Suppressor macrophage treated with lipopolysaccharide for 4 hours (primary cell): ENCODE data around the gene CMBL.
A peak's percentile ranks its signal among the peaks of the same experiment; 100 is the strongest.
"Not testable (repeated sequence)": the region's sequence is repeated elsewhere in the genome, so short reads cannot be mapped to it uniquely, and the experiment has no call there.

Experiments used
- DNase-seq: peaks from one replicate; pipeline ENCODE4 v3.0.0-alpha.2; 2020

CMBL gene

DNA sequence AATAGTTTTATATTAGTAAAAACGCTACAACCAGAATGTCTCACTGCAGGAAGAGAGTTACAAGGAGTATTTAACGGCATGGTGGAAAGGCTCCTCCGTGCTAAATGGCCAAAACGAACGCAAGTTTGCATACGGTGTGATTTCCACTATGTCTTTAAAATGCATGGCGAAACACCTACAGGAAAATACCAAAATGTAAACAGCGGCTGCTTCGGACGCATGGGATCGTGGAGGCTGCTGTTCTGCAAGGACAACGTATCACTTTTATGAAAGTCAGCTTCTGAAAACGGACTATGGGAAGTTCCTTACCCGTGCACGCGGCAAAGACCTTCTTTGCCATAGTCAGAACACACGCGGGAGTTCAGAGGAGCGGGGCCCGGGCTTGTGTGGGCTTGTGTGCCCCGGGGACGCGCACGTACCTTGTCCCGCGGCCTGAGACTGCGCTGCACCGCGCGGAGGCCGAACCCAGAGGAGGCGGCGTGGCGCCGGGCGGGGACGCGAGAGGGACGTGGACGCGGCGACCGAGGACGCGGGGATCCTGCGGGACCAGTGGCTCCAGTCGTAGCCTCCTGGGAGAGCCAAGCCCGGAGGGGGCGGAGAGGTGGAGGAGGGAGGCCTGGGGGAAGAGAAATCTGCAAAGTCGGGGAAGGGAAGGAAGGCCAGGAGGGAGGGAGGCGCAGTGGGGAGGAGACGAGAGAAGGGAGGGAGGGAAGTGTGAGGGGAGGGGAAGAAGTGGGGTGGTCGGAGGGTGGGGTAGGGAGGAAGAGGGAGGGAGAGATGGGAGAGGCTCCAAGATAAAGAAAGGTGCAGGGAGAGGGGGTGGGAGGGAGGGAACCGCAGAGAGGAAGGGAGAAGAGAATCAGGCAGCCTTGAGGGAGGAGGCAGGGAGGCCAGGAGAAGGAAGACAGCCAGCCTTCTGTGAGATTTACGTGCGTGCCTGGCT, at the start of gene CMBL:
CMBL (minus strand) TSS at position 697 of the 943 bp plus-strand sequence. CDS start 17,140 bp downstream, outside the sequence.
- DNase-seq, result peak; percentile 24

DNA sequence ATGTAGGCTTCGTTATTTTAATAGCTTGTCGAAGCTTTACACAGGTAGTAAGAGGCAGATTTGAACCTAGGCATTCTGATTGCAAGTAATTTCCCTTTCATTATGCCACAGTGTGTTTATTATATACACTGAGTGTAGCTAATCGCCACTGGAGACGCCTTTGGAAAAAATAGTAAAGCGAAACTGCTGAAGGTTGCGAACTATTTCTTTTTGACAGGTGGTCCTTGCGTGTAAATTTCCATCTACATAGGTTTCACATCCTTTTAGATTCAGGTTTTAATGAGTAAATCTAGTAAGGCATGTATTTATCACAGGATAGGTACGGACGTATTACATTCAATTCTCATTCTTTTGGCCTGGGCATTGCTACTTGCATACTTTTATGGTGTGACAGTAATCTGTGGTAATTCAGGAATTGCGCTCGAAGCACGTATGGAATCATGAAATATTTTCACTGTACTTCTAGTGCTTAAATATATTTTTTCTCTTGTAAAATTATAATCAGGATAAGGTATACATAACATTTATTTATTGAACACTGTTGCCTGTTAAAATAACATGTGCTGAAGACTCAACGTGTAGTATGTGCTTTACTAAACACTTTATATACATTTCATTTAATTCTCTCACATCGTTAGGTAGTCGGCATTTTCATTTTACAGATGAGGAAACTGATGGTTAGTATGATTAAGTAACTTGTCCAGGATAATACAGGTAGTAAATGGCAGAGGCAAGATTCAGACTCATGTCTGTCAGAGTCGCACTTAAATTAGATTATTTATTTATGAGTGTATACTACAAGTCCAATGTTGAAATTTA, 47.6 kb upstream of the CMBL start:
- DNase-seq, result peak; percentile 48

DNA sequence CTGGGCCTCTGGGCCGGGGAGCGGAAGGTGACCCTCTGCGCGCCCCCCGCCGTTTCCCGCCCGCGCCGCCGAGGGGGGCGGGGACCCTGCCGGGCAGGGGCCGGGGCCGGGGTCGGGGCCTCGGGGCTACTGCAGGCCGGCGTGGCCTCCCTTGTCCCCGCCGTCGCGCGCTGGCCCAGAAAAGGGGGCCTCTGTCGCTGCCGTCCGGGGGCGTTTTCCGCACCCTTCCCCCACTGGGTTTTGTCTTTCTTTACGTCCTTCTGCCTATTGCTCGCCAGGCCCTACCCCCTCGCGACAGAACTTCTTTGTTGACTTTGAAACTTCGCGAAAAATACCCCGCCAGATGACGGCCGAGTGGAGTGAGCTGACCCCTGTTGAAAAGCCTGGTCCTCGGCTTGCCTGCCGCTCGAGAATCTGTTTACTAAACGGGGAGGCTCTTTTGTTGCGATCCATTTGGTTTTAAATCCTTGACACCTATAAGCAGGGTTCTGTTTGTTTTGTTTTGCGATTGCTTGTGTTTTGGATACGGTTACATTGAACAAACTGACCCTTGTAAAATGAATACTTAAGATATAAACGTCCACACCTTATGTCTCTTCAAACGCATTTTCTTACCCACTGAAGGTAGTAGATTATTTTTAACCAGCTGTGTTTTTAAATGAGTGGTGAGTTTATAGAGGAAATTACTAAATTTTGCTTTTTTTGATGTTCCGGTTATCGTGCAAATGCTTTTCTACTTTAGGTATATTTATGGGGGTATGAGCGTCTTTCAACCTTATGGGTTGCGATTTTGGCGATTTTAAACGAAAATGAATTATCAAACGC, 46.6 kb upstream of the CMBL start:
- DNase-seq, result peak; percentile 25

DNA sequence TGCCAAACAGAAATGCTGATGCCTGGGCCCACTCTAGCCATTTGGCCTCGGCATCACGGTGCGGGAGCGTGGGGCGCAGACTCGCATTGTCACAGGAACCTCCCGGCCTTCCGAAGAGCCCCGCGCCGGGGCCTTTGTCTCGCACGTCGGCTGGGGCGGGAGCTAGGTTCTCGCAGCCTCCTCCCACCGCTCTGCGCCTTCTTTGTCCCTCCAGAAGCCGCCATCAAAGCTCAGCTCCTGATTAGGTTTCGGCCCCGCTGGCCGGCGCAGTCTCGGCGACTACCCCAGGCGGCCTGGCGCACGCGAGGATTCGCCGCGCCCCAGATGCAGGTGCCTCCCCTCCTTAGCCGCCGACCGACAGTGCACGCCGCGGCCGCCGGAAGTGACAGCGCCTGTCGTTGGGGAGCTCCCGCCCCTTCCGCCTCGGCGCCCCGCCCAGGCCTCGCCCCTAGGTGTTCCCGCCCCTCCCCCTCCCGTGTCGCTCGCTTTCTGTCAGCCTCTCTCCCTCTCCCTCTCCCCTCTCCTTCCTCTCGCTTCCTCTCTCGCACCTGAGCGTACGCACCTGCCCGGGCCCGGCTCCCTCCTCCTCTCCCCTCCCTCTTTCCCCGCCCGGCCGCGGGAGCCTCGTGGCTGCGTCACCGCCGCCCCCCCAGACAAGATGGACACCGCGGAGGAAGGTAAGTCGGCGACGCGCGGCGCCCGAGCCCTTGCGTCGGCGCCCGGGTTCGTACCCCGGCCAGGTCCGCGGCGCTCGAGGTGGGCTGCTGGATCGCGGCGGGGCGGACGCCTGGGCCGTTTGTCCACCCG, 45.7 kb upstream of the CMBL start, which contains the start of gene MARCHF6:
MARCHF6 (plus strand) TSS at position 455 of the 807 bp plus-strand sequence; CDS start at position 659, 204 bp downstream.
- DNase-seq, result peak; percentile 95

DNA sequence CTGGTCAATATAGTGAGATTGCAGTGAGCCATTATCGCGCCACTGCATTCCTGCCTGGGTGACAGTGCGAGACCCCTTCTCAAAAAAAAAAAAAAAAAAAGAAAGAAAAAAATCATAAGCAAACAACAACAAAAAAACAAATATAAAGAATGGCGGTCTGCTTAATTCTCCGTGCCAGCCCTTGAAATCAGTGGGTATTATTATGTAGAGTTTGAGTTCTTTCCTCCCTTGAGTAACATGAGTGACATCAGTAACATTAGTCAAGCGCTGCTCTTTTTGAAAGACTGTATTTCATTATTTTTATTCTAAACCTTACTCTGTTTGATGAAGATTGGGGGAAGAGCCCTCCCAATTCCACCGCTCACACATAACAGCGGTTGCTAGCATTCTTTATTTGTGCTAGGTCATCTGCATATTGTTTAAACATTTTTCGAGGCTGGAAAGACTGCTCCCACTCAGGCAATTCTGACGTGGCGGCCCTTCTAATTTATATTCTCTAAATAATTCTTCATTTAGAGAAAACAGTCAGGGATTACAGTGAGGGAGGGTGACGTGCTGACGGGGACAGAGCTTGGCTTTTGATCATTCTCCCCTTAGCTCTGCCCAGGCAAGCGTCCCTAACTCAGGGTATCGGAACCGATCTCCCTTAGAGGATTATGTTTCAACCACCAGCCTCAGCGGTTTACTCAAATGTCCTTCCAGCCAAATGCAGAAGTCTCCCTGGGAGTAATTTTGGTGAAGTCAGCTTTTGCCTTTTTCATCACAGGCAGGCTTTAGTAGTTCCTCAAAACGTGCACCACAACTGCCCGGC, 44.9 kb upstream of the CMBL start:
- peak; percentile 94 for DNase-seq

DNA sequence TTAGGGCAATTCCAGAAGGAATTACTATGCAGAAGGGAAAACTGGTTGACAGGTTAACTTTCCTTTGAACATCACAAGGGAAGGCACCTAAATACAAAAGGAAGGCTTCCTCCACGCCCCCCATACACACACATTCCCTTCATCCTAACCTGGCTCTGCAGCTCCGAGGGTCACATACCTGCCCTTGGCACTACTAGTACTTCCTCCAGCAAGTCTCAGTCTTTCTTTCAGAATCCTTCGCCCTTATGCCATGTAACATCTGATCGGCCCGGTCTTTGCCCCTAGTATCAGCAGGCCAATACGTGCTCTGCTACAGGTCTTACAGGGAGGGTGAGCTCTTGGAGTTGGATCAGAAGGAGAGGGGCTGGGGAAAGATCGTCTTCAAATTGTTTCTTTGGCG, 44.2 kb upstream of the CMBL start:
- DNase-seq, result no peak

DNA sequence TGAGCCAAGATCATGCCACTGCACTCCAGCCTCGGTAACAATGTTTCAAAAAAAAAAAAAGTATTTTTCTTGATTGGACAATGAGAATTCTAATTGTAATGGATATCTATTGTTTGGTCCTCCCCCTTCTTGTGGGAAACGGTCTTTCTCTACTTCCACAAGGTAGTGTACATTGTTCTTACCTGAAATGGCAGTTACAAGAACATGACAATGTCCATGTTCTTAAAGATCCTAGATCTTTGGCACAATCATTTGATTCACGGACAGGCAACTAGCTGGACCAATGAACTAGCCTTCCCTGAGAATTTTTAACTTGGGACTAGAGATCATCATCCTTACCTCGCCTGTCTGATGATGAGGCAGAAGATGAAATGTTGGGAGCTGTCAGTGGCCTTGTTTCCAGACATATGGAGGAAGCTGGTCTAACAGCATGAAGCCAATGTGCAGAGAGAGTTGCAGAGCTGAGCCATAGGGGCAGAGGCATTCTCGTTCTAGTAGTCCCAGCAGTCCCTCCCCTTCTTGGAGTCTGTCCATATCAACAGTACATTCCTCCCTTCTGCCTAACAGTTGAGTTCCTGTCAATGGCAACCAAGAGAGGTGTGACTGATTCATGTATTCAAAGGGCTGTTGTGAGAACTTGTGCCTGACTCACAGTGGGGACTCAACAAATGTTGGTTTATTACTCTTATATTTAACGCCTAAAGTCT, 43.6 kb upstream of the CMBL start:
- no peak for DNase-seq

DNA sequence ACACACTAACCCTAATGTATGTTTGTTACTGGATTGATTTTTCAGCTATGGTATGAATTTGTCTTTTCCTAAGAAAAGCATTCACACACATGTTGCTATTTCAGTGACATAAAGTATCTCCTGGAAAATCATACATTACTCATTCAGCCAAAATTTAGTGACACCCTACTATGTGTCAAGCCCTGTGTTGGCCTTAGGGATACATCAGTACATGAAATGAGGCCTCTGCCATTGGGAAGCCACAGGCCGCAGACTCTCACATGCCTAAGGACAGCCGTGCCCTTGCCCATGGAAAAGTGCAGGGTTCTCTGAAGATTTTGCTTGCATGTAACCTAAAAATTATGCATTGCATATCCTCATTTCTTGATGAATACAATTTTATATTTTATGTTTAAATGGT, 40.6 kb upstream of the CMBL start:
- DNase-seq, result no peak

DNA sequence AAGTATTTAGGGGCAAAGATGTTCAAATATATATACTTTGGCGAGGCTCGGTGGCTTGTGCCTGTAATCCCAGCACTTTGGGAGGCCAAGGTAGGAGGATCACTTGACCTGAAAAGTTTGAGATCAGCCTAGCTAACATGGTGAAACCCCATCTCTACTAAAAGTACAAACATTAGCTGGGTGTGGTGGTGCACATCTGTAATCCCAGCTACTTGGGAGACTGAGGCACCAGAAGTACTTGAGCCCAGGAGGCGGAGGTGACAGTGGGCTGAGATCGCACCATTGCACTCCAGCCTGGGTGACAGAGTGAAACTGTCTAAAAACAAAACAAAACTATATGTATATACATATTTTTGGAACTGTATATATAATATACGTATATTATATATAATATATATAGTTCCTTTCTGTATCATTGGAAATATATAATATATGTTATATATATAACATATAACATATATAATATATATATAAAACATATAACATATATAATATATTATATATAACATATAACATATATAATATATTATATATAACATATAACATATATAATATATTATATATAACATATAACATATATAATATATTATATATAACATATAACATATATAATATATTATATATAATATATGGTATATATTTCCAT, 36.9 kb upstream of the CMBL start:
- DNase-seq, result not testable (repeated sequence)

DNA sequence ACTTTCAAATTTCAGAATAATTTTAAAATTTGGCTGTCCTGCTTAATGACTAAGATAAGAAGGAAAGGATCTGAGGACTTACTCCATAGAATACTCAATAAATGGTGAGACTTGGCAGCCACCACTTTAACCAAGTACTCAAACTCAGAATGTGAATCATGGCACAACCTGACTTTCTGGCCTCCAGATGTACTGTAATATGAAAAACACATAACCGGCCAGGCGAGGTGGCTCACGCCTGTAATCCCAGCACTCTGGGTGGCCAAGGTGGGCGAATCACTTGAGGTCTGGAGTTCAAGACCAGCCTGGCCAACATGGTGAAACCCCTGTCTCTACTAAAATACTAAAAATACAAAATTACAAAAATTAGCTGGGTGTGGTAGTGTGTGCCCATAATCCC, 35.8 kb upstream of the CMBL start:
- no peak for DNase-seq

DNA sequence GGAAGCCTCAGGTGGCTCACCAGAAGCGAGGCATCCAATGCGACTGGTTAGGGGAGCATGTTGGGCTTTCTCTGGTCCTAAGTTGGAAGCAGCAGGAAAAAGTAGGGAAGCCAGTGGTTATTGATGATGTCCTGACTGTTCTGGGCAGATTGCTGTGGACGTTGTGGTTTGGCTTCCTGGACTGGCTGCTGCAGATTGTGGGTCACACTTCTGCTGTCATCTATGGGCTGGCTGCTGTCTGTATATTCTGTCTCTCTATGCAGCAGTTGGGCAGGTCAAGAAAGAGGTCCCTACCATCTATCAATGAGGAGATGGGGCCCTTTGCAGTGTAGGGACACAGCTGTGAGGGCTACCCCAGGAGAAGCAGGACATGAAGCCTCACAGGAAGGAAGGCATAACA, 32.3 kb upstream of the CMBL start:
- no peak for DNase-seq

DNA sequence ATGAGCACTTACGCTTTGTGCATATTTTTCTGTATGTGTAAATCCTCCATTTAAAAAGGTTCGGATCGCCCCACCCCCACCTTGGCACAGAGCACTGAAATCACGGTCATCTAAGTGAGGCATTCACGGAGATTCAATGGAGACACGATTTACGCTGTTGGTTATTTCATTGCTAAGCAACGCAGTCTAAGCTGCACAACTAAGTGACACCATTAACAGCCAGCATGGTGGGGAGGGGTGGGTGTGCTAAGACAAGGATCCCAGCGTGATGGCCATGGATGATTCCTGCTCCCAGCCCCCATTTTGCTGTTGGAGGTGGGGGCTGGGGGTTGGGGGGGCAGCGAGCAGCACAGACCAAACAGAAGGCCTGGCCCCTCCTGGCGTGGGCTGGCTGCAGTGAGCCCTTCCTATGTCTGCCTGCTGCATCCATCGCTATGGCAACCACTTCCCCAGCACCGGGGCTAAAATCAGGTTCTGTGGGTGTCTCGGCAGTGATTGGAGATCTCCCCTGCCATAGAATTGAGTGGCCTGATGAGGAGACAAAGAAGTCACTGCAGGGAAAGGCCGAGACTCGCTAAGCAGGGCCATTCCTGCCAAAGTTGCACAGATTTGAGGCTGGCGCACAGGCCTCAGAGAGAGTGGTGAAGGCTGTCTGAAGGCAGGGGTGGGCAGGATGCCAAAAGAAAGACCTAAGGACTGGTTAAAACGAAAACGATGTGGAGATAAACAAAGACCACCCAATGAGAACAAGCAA, 31.5 kb upstream of the CMBL start:
- no peak for DNase-seq

DNA sequence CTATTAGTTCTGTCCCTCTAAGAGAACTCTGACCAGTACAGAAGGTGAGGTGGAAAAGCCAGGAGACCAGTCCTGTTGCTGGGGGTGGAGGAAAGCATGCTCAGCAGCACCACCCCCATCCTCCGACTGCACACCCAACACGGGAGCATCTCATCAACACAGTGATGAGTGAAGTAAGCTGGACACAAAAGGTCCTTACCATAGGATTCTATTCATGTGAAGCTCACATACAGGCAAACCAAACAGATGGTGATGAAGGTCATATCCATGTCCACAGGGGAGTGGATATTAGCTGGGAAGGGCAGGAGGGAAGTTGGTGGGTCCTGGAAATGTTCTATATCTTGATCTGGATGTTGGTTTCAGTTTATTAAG, 31.0 kb upstream of the CMBL start:
- no peak for DNase-seq

DNA sequence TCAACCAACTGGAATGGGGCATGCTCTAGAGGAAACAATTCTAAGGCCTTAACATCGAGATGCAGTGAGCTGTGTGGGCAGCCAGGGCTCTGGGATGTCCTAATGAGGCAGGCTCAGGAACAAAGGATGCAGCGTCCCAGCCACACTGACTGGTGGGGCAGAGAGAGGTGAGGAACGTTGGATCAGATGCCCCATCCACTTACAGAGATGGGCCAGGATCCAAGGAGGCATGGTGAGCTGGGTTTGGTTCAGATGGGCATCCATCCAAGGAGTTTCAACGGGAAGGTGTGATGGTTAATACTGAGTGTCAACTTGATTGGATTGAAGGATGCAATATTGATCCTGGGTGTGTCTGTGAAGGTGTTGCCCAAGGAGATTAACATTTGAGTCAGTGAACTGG, 30.3 kb upstream of the CMBL start:
- DNase-seq, result no peak

DNA sequence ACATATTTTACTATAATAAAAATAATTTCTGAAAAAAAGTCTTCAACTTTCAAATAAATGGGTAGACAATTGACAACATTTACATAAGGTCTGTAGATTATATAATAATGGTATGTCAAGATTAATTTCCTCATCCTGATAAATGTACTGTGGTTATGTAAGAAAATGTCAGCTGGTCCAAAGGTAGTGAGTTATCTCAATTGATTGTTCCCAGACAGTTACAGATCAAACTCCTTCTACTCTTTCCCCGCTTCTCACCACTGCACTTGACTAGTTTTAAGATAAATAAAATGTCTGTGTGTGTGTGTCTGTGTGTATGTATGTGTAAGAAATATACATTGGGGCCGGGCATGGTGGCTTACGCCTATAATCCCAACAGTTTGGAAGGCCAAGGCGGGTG, 29.4 kb upstream of the CMBL start:
- DNase-seq, result no peak

DNA sequence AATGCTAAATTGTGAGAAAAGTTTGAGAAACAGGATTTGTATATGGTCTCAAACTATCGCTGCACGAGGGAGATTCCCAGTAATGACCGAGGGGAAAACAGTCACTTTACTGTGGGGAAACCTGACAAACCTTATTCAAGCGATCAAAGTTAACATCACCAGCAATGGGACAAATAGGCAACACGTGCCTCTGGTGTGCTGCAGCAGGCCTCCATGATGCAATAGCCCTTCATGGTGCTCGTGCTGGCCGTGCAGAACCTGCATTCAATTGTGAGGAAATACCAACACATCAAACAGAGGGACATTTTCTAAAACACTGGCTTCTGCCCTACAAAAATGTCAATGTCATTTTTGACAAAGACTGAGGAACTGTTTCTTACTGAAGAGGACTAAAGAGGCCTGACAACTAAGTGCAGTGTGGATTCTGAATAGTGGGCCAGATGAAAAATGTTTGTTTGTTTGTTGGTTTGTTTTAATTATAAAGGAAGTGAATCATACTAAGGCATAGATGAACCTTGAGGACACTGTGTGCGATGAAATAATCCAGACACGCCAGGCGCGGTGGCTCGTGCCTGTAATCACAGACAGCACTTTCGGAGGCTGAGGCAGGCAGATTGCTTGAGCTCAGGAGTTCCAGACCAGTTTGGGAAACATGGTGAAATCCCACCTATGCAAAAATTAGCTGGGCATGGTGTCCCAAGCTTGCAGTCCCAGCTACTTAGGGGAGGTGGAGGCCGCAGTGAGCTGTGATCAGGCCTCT, 28.2 kb upstream of the CMBL start:
- DNase-seq, result no peak

DNA sequence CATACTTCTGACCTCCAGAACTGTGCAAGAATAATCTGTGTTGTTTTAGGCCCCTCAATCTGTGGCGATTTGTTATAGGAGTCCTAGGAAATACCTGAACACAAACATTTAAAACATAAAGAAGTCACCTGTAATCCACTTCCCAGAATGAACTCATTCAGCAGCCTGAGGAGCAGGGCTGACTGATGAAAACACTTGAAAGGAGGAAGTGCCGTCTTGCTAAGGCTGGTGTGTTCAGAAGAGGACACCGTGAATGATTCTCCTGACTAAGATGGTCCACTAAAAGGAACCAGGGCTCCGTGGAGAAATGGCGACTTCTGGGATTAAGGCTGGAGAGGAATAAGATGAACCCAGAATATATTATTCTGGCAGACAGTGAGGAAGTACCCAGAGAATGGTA, 27.1 kb upstream of the CMBL start:
- peak; percentile 32 for DNase-seq
